Mucosa of stomach (tissue), 1 donor: Measurements from ENCODE around the gene AGBL4.

ENCODE experiments used
- H3K27me3 ChIP-seq: one replicate; pipeline ENCODE4 v1.7.0; 2013; ENCODE audit warnings: mild to moderate bottlenecking, low read length; ENCODE audit not compliant: control insufficient read depth, insufficient read depth
- H3K36me3 ChIP-seq: one replicate; pipeline ENCODE4 v1.7.0; 2013; ENCODE audit warnings: low read length; ENCODE audit not compliant: control insufficient read depth, insufficient read depth
- H3K4me1 ChIP-seq: one replicate; pipeline ENCODE4 v1.7.0; 2013; ENCODE audit warnings: mild to moderate bottlenecking, low read length; ENCODE audit not compliant: control insufficient read depth, insufficient read depth
- H3K4me3 ChIP-seq: one replicate; pipeline ENCODE4 v1.7.0; 2013; ENCODE audit warnings: low read length
- H3K9ac ChIP-seq: one replicate; pipeline ENCODE4 v1.7.0; 2013; ENCODE audit warnings: mild to moderate bottlenecking, low read length, moderate library complexity
- H3K9me3 ChIP-seq: one replicate; pipeline ENCODE4 v1.7.0; 2013; ENCODE audit warnings: mild to moderate bottlenecking, low read length, moderate library complexity; ENCODE audit not compliant: control insufficient read depth
- donor health status: Pancreatic carcinoma.

The AGBL4 gene

DNA sequence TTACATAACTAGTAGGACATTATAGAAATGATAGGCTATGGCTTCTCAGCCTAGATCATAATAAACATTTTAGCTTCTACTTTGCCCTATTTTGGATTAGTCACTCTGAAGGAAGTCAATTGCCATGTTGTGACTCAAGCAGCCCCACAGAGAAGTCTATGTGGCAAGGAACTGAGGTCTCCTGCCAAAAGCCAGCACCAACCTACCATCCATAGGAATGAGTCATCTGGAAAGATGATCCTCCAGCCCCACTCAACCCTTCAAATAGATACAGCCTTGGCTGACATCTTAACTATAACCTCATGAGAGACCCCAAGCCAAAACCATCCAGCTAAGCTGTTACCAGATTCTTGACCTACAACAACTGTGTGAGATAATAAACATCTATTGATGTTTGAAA lies 1170.7 kb downstream of the AGBL4 start:
- Histone ChIP-seq H3K27me3 (no peaks in the 10 kb centered on the region), H3K9me3 (no peaks in the 10 kb centered on the region), H3K4me1 (no peaks in the 10 kb centered on the region), H3K9ac (no peak overlapping the region), H3K4me3 (no peak overlapping the region), H3K36me3 (no peaks in the 10 kb centered on the region)

GRCh38 chr1:48851638-48852037 lies 1172.1 kb downstream of the AGBL4 start:
- H3K36me3 ChIP-seq, result no peaks in the 10 kb centered on the region
- no peaks in the 10 kb centered on the region for H3K9me3 ChIP-seq
- H3K4me1 ChIP-seq, result no peaks in the 10 kb centered on the region
- no peak overlapping the region for H3K4me3 ChIP-seq
- no peaks in the 10 kb centered on the region for H3K27me3 ChIP-seq
- no peak overlapping the region for H3K9ac ChIP-seq

- Histone ChIP-seq H3K36me3 (no peaks in the 10 kb centered on the region), H3K27me3 (no peaks in the 10 kb centered on the region), H3K4me1 (no peaks in the 10 kb centered on the region), H3K4me3 (no peak overlapping the region), H3K9ac (no peak overlapping the region), H3K9me3 (no peaks in the 10 kb centered on the region)
These were observed 1175.7 kb downstream of the AGBL4 start for GRCh38 chr1:48848035-48848434.

DNA sequence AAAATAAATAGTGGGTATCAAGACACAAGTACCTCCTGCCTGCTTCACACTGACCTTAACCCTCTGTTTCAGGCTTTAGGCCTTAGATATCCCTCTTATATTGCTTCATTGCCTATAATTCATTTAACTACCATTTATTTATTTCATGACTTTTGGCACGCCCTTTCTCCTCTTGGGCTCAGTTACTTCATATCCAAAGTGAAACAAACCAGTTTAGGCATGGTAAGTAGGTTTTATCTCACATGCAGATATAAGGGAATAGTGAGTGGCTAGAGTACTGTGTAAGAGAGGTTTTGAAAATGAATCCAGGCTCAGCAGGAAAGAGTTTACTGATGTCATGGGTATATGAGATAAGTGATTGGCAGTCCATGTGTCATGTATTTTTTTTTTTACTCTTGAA lies 1177.3 kb downstream of the AGBL4 start:
- Histone ChIP-seq H3K9me3 (no peaks in the 10 kb centered on the region), H3K36me3 (no peaks in the 10 kb centered on the region)

DNA sequence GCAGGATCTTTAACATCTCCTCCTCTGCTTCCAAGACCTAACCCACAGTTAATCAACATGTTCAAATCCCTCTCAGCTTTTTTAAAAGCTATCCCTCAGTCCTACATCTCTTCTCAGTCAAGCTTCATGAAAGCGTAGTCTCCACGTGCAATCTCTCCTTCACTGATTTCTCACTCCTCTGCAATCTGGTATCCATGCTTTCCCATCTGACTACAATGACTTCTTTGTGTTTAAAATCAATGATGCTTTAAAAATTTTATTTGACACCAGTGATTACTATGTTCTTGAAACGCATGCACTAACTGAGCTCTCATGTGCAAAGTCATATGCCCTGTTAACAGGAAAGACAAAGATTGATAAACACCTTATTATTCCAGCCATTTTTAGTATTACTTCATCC lies 1179.6 kb downstream of the AGBL4 start:
- no peaks in the 10 kb centered on the region for H3K27me3 ChIP-seq
- H3K9ac ChIP-seq, result no peak overlapping the region
- no peak overlapping the region for H3K4me3 ChIP-seq
- no peaks in the 10 kb centered on the region for H3K36me3 ChIP-seq
- H3K9me3 ChIP-seq, result no peaks in the 10 kb centered on the region
- no peaks in the 10 kb centered on the region for H3K4me1 ChIP-seq

More for the DNA sequence above, 1177.3 kb downstream of the AGBL4 start:
- no peak overlapping the region for H3K9ac ChIP-seq
- no peaks in the 10 kb centered on the region for H3K27me3 ChIP-seq
- H3K4me1 ChIP-seq, result no peaks in the 10 kb centered on the region
- no peak overlapping the region for H3K4me3 ChIP-seq

DNA sequence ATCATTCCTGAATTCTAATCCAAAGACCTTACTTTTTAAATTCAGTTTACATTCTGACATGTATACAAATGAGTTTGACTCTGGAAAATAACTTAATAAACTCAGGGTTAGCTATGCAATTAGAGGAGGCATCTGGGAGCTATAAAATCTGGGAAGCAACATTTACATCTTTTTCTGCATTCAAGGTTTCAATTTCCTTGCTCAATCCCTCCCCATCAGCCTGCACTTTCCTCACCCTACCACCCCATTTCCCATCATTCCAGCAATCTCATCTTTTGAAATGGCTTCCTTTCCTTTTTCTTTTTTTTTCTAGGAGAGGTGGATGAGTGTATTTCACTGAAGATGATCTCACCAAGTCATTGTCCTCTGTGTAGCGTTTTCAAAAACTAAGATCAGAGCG lies 1181.8 kb downstream of the AGBL4 start:
- H3K36me3 ChIP-seq, result no peaks in the 10 kb centered on the region
- H3K4me3 ChIP-seq, result no peak overlapping the region
- H3K27me3 ChIP-seq, result no peaks in the 10 kb centered on the region
- H3K9me3 ChIP-seq, result no peaks in the 10 kb centered on the region
- H3K9ac ChIP-seq, result no peak overlapping the region
- no peaks in the 10 kb centered on the region for H3K4me1 ChIP-seq

GRCh38 chr1:48841461-48841860 lies 1182.3 kb downstream of the AGBL4 start:
- Histone ChIP-seq H3K36me3 (no peaks in the 10 kb centered on the region), H3K4me1 (no peaks in the 10 kb centered on the region), H3K9ac (no peak overlapping the region), H3K4me3 (no peak overlapping the region), H3K9me3 (no peaks in the 10 kb centered on the region), H3K27me3 (no peaks in the 10 kb centered on the region)

GRCh38 chr1:48831120-48831978 lies 1192.4 kb downstream of the AGBL4 start:
- Histone ChIP-seq H3K4me1 (peaks cover 5% of the 10 kb centered on the region), H3K4me3 (no peak overlapping the region), H3K9me3 (no peaks in the 10 kb centered on the region), H3K27me3 (no peaks in the 10 kb centered on the region), H3K9ac (no peak overlapping the region), H3K36me3 (no peaks in the 10 kb centered on the region)

DNA sequence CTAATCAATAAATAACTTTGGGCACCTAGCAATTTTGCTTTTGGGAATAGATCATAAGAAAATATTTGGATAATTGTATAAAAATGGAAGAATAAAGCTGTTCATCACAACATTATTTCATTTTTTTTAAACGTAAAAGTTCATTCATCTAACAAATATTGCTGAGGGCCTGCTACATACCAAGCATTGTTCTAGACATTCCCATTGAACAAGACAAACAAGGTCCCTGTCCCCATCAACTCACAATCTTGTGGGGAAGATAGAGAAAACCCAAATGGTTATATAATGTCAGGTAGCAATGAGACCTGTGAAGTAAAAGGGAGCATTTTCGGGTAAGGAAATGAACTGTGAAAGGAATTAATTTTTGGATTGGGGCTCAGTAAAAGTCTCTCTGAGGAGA lies 1193.0 kb downstream of the AGBL4 start:
- Histone ChIP-seq H3K4me1 (peaks cover 5% of the 10 kb centered on the region), H3K27me3 (no peaks in the 10 kb centered on the region), H3K36me3 (no peaks in the 10 kb centered on the region), H3K4me3 (no peak overlapping the region), H3K9me3 (no peaks in the 10 kb centered on the region), H3K9ac (no peak overlapping the region)

DNA sequence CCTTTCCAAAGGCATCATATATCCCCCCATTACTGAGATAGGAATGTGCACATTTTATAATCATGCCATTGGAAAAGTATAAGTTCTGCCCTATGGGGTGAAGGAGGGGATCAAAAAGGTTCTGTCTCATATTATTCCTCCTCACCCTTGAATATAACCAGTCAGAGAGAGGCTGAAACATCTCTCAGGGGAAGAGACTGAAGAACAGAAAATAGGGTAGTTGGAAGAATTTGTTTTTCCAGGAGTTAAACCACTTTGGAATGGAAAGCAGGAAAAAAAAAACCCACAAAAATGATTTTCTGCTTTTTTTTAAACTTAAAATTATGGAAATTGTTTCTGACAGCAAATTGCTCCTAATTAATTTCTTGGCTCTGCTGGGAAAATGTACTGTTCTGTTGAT lies 1194.3 kb downstream of the AGBL4 start:
- H3K27me3 ChIP-seq, result no peaks in the 10 kb centered on the region
- peaks cover 5% of the 10 kb centered on the region for H3K4me1 ChIP-seq
- no peak overlapping the region for H3K4me3 ChIP-seq
- no peak overlapping the region for H3K9ac ChIP-seq
- H3K36me3 ChIP-seq, result no peaks in the 10 kb centered on the region
- H3K9me3 ChIP-seq, result no peaks in the 10 kb centered on the region

GRCh38 chr1:48823168-48823567 lies 1200.6 kb downstream of the AGBL4 start:
- no peaks in the 10 kb centered on the region for H3K27me3 ChIP-seq

GRCh38 chr1:48820491-48820890 lies 1203.3 kb downstream of the AGBL4 start:
- Histone ChIP-seq H3K27me3 (no peaks in the 10 kb centered on the region), H3K9ac (no peak overlapping the region), H3K4me1 (no peaks in the 10 kb centered on the region), H3K4me3 (no peak overlapping the region), H3K9me3 (no peaks in the 10 kb centered on the region), H3K36me3 (no peaks in the 10 kb centered on the region)

More at GRCh38 chr1:48823168-48823567, 1200.6 kb downstream of the AGBL4 start:
- H3K9ac ChIP-seq, result no peak overlapping the region
- no peaks in the 10 kb centered on the region for H3K36me3 ChIP-seq
- H3K4me1 ChIP-seq, result peaks cover 5% of the 10 kb centered on the region
- H3K9me3 ChIP-seq, result no peaks in the 10 kb centered on the region
- no peak overlapping the region for H3K4me3 ChIP-seq
